GM19395 (cell line): ENCODE results near the gene HHATL.

Experiments used
- ATAC-seq: cut with Tn5 transposase; IDR thresholded peaks from one replicate; pipeline ENCODE4 v1.9.1; 2021; ENCODE audit warnings: mild to moderate bottlenecking, moderate library complexity; ENCODE audit not compliant: unreplicated experiment

Gene HHATL

DNA sequence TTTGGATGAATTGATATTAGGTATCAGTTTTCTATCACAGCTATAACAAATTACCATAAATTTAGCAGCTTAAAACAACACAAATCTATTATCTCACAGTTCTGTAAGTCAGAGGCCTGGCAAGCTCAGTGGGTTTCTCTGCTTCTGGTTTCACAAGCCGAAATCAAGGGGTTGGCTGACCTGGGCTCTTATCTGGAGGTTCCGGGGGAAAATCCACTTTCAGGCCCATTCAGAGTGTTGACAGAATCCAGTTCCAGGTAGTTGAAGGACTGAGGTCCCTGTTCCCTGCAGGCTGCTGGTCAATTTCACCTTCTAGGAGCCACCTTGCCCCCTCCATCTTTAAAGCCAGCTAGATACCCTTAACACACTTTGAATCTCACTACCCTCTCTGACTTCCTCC, 11.1 kb upstream of the HHATL start:
- ATAC-seq = no peak

DNA sequence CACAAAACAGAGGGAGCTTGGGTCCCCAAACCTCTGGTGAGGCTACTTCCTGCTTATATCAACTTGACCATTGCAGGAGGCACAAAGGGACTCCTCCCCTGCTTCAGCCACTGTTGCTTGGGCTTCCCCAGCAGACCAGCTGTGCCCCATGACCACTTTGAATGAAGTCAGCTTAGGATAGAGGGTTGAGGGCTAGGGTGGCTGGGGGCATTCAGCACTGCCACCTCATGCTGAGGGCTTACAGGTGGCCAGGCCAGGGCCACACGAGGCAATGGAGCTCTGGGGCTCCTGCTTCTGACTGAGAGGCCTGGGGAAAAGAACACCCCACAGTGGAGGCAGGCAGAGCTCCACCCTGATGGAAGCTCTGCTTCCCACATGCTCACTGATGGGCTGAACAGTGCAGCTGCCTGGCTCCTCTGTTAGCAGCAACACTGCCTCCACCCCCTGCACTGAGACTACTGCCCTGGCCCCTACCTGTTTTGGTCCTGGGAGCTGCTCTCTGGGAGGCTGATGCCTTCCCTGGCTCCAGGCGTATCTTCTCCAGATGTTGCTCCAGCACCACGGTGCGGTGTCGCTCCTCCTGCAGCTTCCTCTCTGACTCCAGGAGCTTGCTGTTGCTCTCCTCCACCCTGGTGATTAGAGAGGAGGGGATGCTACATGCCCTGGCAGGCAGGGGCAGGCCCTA, 10.2 kb upstream of the HHATL start:
- ATAC-seq = no peak

GRCh38 chr3:42712344-42712648, 9.7 kb upstream of the HHATL start:
- ATAC-seq = no peak

GRCh38 chr3:42711491-42712343, 9.1 kb upstream of the HHATL start:
- ATAC-seq = no peak

DNA sequence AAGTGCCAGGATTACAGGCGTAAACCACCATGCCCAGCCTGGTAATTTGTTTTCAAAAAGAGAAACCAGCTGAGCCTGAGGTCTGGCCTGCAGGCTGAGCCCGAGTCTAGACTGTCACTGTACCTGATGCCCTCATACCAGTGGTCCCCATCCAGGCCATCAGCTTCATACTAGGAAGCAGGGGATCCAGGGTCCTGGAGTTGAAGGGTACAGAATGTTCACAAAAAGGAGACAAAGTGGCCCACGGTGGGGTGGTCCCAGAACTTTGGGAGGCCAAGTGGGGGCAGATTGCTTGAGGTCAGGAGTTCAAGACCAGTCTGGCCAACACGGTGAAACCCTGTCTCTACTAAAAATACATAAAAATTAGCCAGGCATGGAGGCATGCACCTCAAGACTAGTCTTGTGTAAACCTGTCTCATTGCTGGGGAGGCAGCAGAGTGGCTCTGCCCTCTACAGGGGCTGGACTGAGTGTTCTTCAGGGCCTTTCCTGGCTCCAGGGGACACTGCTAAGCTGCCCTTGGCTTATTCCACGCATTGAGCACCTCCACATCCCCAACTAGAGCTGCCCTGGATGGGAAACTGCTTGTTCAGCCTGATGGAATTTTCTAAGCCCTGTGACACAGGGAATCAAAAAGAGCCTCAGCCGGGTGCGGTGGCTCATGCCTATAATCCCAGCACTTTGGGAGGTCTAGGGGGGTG, 7.9 kb upstream of the HHATL start:
- no peak for ATAC-seq

- ATAC-seq = no peak
These were observed 7.0 kb upstream of the HHATL start for GRCh38 chr3:42709621-42710020.

GRCh38 chr3:42708611-42709151, 6.1 kb upstream of the HHATL start:
- ATAC-seq = no peak

GRCh38 chr3:42707620-42708355, 5.2 kb upstream of the HHATL start:
- ATAC-seq = no peak

GRCh38 chr3:42706721-42707619, 4.4 kb upstream of the HHATL start:
- no peak for ATAC-seq

GRCh38 chr3:42705962-42706585, 3.5 kb upstream of the HHATL start:
- ATAC-seq = no peak

- no peak for ATAC-seq
These were observed 2.6 kb upstream of the HHATL start for GRCh38 chr3:42705058-42705767.

- ATAC-seq = no peak
These were observed 1.7 kb upstream of the HHATL start for GRCh38 chr3:42704136-42704841.

DNA sequence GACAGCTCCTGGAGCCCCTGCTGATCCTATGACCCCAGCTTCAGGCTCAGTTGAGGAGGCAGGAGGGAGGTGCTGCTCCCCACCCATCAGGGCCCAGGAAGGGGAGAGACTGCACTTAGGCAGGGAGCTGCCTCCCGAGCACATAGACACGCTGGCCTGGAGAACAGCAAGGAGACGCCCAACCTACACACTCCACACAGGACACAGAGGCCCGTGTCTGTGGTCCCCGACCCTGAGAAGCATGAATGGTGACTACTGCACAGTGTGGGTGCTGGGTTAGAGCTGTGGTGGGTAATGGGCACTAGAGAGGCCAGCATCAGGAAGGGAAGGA, 1.1 kb upstream of the HHATL start:
- no peak for ATAC-seq

- no peak for ATAC-seq
These were observed 540 bp upstream of the HHATL start for GRCh38 chr3:42702982-42703694.

- ATAC-seq = no peak
These were observed 1.1 kb downstream of the HHATL start for GRCh38 chr3:42701371-42702065.

- ATAC-seq = no peak
These were observed 2.0 kb downstream of the HHATL start for GRCh38 chr3:42700366-42701288.
